DOHH2 (cell line): ENCODE data around the gene FOXG1.

Experiments used
- EZH2phosphoT487 ChIP-seq: fragments of 200-600 bp; sonication (generic); IDR thresholded peaks from 2 replicates; pipeline ENCODE4 v1.6.1; 2017; ENCODE audit warnings: borderline replicate concordance, mild to moderate bottlenecking, antibody characterized with exemption, low read length, moderate library complexity, mixed read lengths
- TF ChIP-seq, protein P1 (sequence below): fragments of 200-600 bp; sonication (generic); IDR thresholded peaks from one replicate; pipeline ENCODE4 v1.5.1; 2014; ENCODE audit warnings: antibody characterized with exemption, mild to moderate bottlenecking, low read depth, low read length; ENCODE audit not compliant: poor library complexity, severe bottlenecking

DNA sequence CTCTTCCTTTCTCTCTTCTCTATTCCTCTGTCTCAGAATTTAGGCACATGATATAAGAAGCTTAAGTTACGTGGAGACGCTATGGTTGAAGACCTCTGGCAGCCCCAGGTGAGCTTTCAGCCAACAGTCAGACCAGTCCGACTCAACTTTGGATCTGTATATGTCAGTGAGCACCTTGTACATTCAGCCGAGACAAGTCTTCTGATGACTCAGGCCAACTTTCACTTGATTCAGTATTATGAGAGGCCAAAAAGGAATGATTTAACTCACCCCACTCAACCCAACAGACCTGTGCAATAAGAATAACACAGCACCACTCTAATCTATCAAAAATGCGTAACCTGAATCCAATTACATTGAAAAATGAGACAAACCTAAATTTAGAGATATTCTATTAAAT is 47.5 kb upstream of the FOXG1 start:
- TF ChIP-seq, protein P1, sequence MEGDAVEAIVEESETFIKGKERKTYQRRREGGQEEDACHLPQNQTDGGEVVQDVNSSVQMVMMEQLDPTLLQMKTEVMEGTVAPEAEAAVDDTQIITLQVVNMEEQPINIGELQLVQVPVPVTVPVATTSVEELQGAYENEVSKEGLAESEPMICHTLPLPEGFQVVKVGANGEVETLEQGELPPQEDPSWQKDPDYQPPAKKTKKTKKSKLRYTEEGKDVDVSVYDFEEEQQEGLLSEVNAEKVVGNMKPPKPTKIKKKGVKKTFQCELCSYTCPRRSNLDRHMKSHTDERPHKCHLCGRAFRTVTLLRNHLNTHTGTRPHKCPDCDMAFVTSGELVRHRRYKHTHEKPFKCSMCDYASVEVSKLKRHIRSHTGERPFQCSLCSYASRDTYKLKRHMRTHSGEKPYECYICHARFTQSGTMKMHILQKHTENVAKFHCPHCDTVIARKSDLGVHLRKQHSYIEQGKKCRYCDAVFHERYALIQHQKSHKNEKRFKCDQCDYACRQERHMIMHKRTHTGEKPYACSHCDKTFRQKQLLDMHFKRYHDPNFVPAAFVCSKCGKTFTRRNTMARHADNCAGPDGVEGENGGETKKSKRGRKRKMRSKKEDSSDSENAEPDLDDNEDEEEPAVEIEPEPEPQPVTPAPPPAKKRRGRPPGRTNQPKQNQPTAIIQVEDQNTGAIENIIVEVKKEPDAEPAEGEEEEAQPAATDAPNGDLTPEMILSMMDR = no peak
- TF ChIP-seq EZH2phosphoT487 = no peak
